Keratinocyte (primary cell): Measurements from ENCODE around the gene VN1R4. TPM values are rescaled to one million over a fixed set of nuclear protein-coding genes. Genes with fewer than 3 reads are reported as not detected.
"Not testable (repeated sequence)": the region's sequence is repeated elsewhere in the genome, so short reads cannot be mapped to it uniquely, and the experiment has no call there.

ENCODE experiments used
- DNase-seq: peaks from one replicate; pipeline ENCODE4 v3.0.0-alpha.2; 2011; ENCODE audit warnings: low read depth, missing footprints, low spot score
- FAIRE-seq: peaks from 2 replicates; lab custom pipeline; 2011; peaks lifted over from hg19 to GRCh38; lab: Jason Lieb, UNC
- H2AFZ ChIP-seq: 2 replicates; pipeline ENCODE4 v1.6.0; 2012; ENCODE audit warnings: low read length, control low read depth, inconsistent platforms; ENCODE audit not compliant: control insufficient read depth
- H3K27ac ChIP-seq: 2 replicates; pipeline ENCODE4 v1.5.1; 2011; ENCODE audit warnings: low read length; ENCODE audit not compliant: control insufficient read depth, insufficient read depth
- H3K27me3 ChIP-seq: 3 replicates; pipeline ENCODE4 v1.6.0; 2011; ENCODE audit warnings: low read length; ENCODE audit not compliant: control insufficient read depth, insufficient read depth; ENCODE audit errors: extremely low read depth
- H3K36me3 ChIP-seq, 2 experiments: 2 replicates in 1 of 2; 3 replicates in 1 of 2; pipeline ENCODE4 v1.5.1; 2011; ENCODE audit warnings: low read length in 2 of 2, mild to moderate bottlenecking in 1 of 2; ENCODE audit not compliant: control insufficient read depth in 2 of 2, insufficient read depth in 2 of 2; ENCODE audit errors: extremely low read depth in 1 of 2
- H3K4me1 ChIP-seq: 3 replicates; pipeline ENCODE4 v1.5.1; 2011; ENCODE audit warnings: low read length; ENCODE audit not compliant: control insufficient read depth, insufficient read depth; ENCODE audit errors: extremely low read depth
- H3K4me2 ChIP-seq: 3 replicates; pipeline ENCODE4 v1.6.0; 2011; ENCODE audit warnings: low read depth, low read length; ENCODE audit not compliant: control insufficient read depth, insufficient read depth; ENCODE audit errors: extremely low read depth
- H3K4me3 ChIP-seq, 3 experiments: fragments of 200-600 bp in 1 of 3; sonication (generic) in 1 of 3; 2 replicates in 2 of 3; 3 replicates in 1 of 3; pipeline ENCODE4 v1.5.1; 2011 to 2016; ENCODE audit warnings: low read length in 3 of 3, mild to moderate bottlenecking in 3 of 3, control low read depth in 2 of 3, inconsistent platforms in 1 of 3, low read depth in 1 of 3, mixed read lengths in 1 of 3, mixed run types in 1 of 3, moderate library complexity in 1 of 3; ENCODE audit not compliant: control insufficient read depth in 2 of 3, insufficient read depth in 2 of 3; ENCODE audit errors: extremely low read depth in 1 of 3
- H3K79me2 ChIP-seq: 2 replicates; pipeline ENCODE4 v1.6.0; 2012; ENCODE audit warnings: low read length; ENCODE audit not compliant: control insufficient read depth, insufficient read depth
- H3K9ac ChIP-seq: 3 replicates; pipeline ENCODE4 v1.6.0; 2011; ENCODE audit warnings: low read length; ENCODE audit not compliant: control insufficient read depth, insufficient read depth; ENCODE audit errors: extremely low read depth
- H3K9me1 ChIP-seq: 3 replicates; pipeline ENCODE4 v1.6.0; 2011; ENCODE audit warnings: low read length; ENCODE audit not compliant: control insufficient read depth, insufficient read depth; ENCODE audit errors: extremely low read depth
- H3K9me3 ChIP-seq: 2 replicates; pipeline ENCODE4 v1.5.1; 2012; ENCODE audit warnings: low read depth, low read length; ENCODE audit not compliant: control insufficient read depth
- H4K20me1 ChIP-seq: 3 replicates; pipeline ENCODE4 v1.6.0; 2011; ENCODE audit warnings: low read length; ENCODE audit not compliant: control insufficient read depth, insufficient read depth; ENCODE audit errors: extremely low read depth
- CTCF ChIP-seq, 3 experiments: IDR thresholded peaks in 1 of 3; conservative IDR thresholded peaks in 1 of 3; optimal IDR thresholded peaks in 1 of 3; 2 replicates in 2 of 3; 3 replicates in 1 of 3; pipeline versions ENCODE3 to v1.5.1; 2011; ENCODE audit warnings: low read length in 3 of 3, mild to moderate bottlenecking in 3 of 3, moderate library complexity in 2 of 3, control low read depth in 1 of 3, inconsistent platforms in 1 of 3; ENCODE audit not compliant: insufficient read depth in 2 of 3; ENCODE audit errors: extremely low read depth in 1 of 3
- EZH2 ChIP-seq: IDR thresholded peaks from one replicate; pipeline ENCODE4 v1.6.1; 2012; ENCODE audit warnings: inconsistent platforms, mild to moderate bottlenecking, low read length, moderate library complexity
- dilution Hi-C: fragments of 300-500 bp; cut with MboI; formaldehyde crosslinking; loops from one replicate; pipeline ENCODE4 v1.7.0; 2020; ENCODE audit warnings: low sequenced_read_pairs; ENCODE audit not compliant: extremely low pct_ligation_motif_present
- polyA plus RNA-seq, 5 experiments: library from polyadenylated mRNA; depleted of rRNA in 3 of 5; stranded (reverse) in 3 of 5; stranded (forward) in 1 of 5; unstranded in 1 of 5; fragments of >200 nt; gene quantifications; 1 replicate in 1 of 5; 2 replicates in 3 of 5; 3 replicates in 1 of 5; pipeline versions ENCODE4 v1.2.1 to v1.2.3, GENCODE V29; 2011 to 2012; ENCODE audit warnings: missing spikeins in 2 of 5, low read depth in 1 of 5, low replicate concordance in 1 of 5

Gene VN1R4
- polyA plus RNA-seq, 1 donor (not counting 4 experiments of a cell fraction or from before 2014, with no cell fraction given): not detected

DNA sequence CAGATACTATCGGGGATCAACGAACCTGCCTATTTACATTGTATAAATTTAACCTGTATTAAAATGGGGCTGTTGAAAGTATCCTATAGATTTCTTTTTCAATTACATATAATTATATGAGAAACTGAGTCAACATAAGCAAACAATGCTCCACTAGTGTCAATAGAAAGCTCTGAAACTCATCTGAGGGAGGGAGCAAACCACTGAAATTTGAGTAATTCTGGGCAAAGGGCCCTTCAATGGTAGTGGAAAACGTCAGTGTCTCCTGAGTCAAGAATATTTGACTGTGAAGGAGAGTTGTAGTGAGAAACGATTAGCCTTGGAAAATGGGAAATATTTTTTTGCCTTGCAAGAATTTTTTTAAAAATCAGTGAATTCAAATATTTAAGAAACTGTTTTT, 17.6 kb upstream of the VN1R4 start:
- no peak overlapping the region for H3K27ac ChIP-seq
- H3K4me1 ChIP-seq: no peaks in the 10 kb centered on the region
- H2AFZ ChIP-seq: no peak overlapping the region
- TF ChIP-seq EZH2 (no peak), CTCF (optimal IDR thresholded peaks at IDR 0.05 in 1 of 3, IDR thresholded peaks at IDR 0.05 in 1 of 3, conservative IDR thresholded peaks at IDR 0.05 in 1 of 3; ENCODE audit: extremely low read depth in 1 of 3, insufficient read depth in 2 of 3, low read length in 3 of 3) (no peak)
- H3K9me1 ChIP-seq: no peaks in the 10 kb centered on the region
- dilution Hi-C loops: no loop called here
- FAIRE-seq: no peak
- H3K9ac ChIP-seq: no peak overlapping the region
- no peak for DNase-seq
- no peak overlapping the region for H3K4me3 ChIP-seq
- H3K79me2 ChIP-seq: no peaks in the 10 kb centered on the region
- H3K4me2 ChIP-seq: no peak overlapping the region
- no peaks in the 10 kb centered on the region for H4K20me1 ChIP-seq
- H3K9me3 ChIP-seq: no peaks in the 10 kb centered on the region
- no peaks in the 10 kb centered on the region for H3K27me3 ChIP-seq
- no peaks in the 10 kb centered on the region for H3K36me3 ChIP-seq

GRCh38 chr19:53281947-53282346, 14.4 kb upstream of the VN1R4 start:
- H3K36me3 ChIP-seq, H3K4me1 ChIP-seq, H3K9me1 ChIP-seq, H3K4me2 ChIP-seq, dilution Hi-C loops, H3K9me3 ChIP-seq, H3K79me2 ChIP-seq, H2AFZ ChIP-seq, H4K20me1 ChIP-seq, FAIRE-seq, H3K4me3 ChIP-seq, DNase-seq, H3K9ac ChIP-seq, H3K27me3 ChIP-seq, H3K27ac ChIP-seq: not testable (repeated sequence)

GRCh38 chr19:53275480-53275879, 8.0 kb upstream of the VN1R4 start:
- FAIRE-seq (no peak), DNase-seq (no peak)
- no peaks in the 10 kb centered on the region for H3K9me1 ChIP-seq
- no peak overlapping the region for H3K4me2 ChIP-seq
- no peaks in the 10 kb centered on the region for H3K79me2 ChIP-seq
- no peak overlapping the region for H3K9ac ChIP-seq
- dilution Hi-C loops: no loop called here
- no peaks in the 10 kb centered on the region for H3K36me3 ChIP-seq
- no peak overlapping the region for H3K27ac ChIP-seq
- H3K27me3 ChIP-seq: no peaks in the 10 kb centered on the region
- H2AFZ ChIP-seq: no peak overlapping the region
- no peak overlapping the region for H3K4me3 ChIP-seq
- TF ChIP-seq EZH2: no peak
- TF ChIP-seq CTCF (optimal IDR thresholded peaks at IDR 0.05 in 1 of 3, IDR thresholded peaks at IDR 0.05 in 1 of 3, conservative IDR thresholded peaks at IDR 0.05 in 1 of 3; ENCODE audit: extremely low read depth in 1 of 3, insufficient read depth in 2 of 3, low read length in 3 of 3): no peak
- H4K20me1 ChIP-seq: no peaks in the 10 kb centered on the region
- no peaks in the 10 kb centered on the region for H3K4me1 ChIP-seq
- H3K9me3 ChIP-seq: peaks cover 15% of the 10 kb centered on the region
